Measurements from ENCODE around the gene NCKAP5. TPM values are rescaled to one million over a fixed set of nuclear protein-coding genes. Genes with fewer than 3 reads are reported as not detected.

The NCKAP5 gene
- total RNA-seq, 1 donor from 2014 or later, result 7.7 TPM

DNA sequence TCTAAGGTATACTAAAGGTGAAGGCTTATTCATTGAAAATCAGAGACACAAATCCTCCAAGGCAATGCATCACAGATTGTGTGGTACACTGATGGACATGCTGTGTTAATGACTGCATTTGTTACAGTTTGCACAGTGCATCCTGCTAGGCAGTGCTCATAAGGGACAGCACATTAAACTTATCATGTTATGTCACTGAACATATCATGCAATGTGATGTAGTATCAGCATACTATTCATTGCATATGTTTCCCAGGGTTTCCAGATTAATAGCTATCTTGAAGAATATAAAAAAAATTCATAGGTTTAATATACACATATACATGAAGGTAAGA, 225.3 kb downstream of the NCKAP5 start:
- no peak overlapping the region for H3K4me3 Mint-ChIP-seq
- DNase-seq (ENCODE audit: extremely low spot score, unreplicated experiment), result no peak
- H3K9me3 Mint-ChIP-seq, result no peaks in the 10 kb centered on the region
- H3K27ac Mint-ChIP-seq, result no peak overlapping the region
- H3K4me1 Mint-ChIP-seq (ENCODE audit: unreplicated experiment), result no peaks in the 10 kb centered on the region
- H3K36me3 Mint-ChIP-seq, result no peaks in the 10 kb centered on the region
- TF ChIP-seq, protein P1, sequence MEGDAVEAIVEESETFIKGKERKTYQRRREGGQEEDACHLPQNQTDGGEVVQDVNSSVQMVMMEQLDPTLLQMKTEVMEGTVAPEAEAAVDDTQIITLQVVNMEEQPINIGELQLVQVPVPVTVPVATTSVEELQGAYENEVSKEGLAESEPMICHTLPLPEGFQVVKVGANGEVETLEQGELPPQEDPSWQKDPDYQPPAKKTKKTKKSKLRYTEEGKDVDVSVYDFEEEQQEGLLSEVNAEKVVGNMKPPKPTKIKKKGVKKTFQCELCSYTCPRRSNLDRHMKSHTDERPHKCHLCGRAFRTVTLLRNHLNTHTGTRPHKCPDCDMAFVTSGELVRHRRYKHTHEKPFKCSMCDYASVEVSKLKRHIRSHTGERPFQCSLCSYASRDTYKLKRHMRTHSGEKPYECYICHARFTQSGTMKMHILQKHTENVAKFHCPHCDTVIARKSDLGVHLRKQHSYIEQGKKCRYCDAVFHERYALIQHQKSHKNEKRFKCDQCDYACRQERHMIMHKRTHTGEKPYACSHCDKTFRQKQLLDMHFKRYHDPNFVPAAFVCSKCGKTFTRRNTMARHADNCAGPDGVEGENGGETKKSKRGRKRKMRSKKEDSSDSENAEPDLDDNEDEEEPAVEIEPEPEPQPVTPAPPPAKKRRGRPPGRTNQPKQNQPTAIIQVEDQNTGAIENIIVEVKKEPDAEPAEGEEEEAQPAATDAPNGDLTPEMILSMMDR (conservative IDR thresholded peaks at IDR 0.05), result no peak
- H3K27me3 Mint-ChIP-seq, result no peaks in the 10 kb centered on the region

DNA sequence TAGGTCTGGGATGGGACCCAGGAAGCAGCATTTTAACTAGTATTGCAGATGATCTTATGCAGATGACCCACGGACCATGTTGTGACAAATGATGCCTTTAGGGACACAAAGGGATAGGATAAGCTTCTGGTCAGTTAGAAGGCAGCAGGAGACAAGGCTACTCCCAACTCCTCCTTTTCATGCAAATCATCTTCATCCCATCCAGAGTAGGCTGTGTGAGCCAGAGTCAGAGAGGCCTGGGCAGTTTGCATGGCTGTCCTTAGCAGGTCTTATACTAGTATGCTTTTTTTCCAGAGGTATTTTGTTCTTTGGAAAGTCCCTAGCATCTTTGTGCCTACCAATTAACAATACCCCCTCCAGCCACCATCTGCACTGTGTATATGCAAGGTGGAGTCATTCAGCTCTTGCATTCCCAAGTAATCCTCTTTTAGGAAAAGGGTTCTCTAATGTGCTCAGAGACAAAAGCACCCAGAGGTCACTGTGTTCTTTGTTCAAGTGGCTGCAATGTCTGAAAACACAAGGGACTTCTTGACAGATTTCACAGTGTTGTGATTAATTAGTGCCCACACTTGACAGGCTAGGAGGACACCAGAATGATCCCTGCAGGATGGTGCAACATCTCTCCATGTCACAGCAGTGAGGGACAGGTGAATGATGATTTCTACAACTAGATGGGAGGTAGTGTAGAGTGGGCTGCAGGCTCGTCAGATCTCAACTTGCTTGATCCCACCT, 225.8 kb downstream of the NCKAP5 start:
- H3K27me3 Mint-ChIP-seq, result no peaks in the 10 kb centered on the region
- no peaks in the 10 kb centered on the region for H3K4me1 Mint-ChIP-seq (ENCODE audit: unreplicated experiment)
- no peak overlapping the region for H3K27ac Mint-ChIP-seq
- no peak overlapping the region for H3K4me3 Mint-ChIP-seq
- no peak for DNase-seq (ENCODE audit: extremely low spot score, unreplicated experiment)
- no peaks in the 10 kb centered on the region for H3K9me3 Mint-ChIP-seq
- TF ChIP-seq, protein P1 (conservative IDR thresholded peaks at IDR 0.05), result no peak
- no peaks in the 10 kb centered on the region for H3K36me3 Mint-ChIP-seq

DNA sequence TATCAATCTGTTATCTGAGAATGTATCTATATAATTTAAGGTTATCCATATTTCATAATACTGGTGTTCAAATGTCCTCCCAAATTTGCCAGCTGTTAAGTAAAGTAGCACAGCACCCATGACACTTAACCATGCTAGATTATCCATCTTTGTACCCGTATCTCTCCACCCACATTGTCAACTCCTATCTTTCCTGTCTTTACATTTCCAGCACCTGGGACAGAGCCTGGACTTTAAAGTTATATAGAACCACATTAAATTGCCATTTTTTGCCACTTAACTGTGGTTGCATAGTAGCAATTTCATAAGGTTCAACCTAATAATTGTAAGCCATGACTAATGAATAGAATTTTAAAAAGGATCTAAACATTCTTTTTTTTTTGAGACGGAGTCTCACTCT, 226.7 kb downstream of the NCKAP5 start:
- H3K4me3 Mint-ChIP-seq, result no peak overlapping the region
- H3K27me3 Mint-ChIP-seq, result no peaks in the 10 kb centered on the region
- H3K36me3 Mint-ChIP-seq, result no peaks in the 10 kb centered on the region

DNA sequence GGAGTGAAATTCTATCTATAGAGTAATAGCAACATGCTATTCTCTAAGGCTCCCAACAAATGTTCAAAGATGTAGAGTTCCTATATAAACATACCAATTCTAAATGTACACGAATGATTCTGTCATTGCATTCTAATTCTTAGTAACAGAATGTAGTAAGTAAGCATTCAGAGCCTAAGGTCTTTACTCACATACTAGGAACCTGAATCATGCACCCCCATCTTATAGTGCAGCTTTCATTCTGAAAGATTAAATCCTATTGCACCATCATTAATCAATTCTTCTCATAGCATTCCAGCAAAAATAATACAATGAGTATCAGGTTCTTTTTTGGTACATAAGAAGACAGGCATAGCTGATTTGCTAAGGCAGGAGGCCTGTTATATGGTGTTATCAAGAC, 230.0 kb downstream of the NCKAP5 start:
- no peak overlapping the region for H3K4me3 Mint-ChIP-seq
- H3K27ac Mint-ChIP-seq, result no peak overlapping the region
- no peaks in the 10 kb centered on the region for H3K4me1 Mint-ChIP-seq (ENCODE audit: unreplicated experiment)
- H3K9me3 Mint-ChIP-seq, result no peaks in the 10 kb centered on the region
- no peaks in the 10 kb centered on the region for H3K27me3 Mint-ChIP-seq
- H3K36me3 Mint-ChIP-seq, result no peaks in the 10 kb centered on the region
- TF ChIP-seq, protein P1 (conservative IDR thresholded peaks at IDR 0.05), result no peak
- no peak for DNase-seq (ENCODE audit: extremely low spot score, unreplicated experiment)

More for the DNA sequence above, 226.7 kb downstream of the NCKAP5 start:
- TF ChIP-seq, protein P1 (conservative IDR thresholded peaks at IDR 0.05), result no peak
- Mint-ChIP-seq H3K9me3 (no peaks in the 10 kb centered on the region), H3K4me1 (ENCODE audit: unreplicated experiment) (no peaks in the 10 kb centered on the region), H3K27ac (no peak overlapping the region)
- no peak for DNase-seq (ENCODE audit: extremely low spot score, unreplicated experiment)

DNA sequence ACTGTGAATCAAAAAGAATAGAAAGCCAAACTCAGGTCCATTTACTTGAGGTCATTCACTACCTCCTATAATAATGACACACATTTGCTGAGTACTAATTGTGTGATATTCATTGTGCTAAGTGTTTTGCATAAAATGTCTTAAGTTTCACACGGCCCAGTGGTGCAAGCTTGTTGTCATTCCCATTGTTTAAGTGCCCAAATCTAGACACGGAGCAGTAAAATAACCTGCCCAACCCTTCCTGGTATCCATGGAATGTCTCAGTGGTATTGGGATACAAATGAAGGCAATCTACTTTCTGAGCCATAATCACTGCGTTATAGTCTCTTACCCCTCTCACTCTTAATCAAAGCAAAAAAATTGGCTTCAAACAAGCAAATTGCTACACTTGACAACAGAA, 233.3 kb downstream of the NCKAP5 start:
- TF ChIP-seq, protein P1 (conservative IDR thresholded peaks at IDR 0.05), result no peak
- Mint-ChIP-seq H3K4me3 (no peak overlapping the region), H3K36me3 (no peaks in the 10 kb centered on the region), H3K27me3 (no peaks in the 10 kb centered on the region), H3K9me3 (no peaks in the 10 kb centered on the region), H3K4me1 (ENCODE audit: unreplicated experiment) (peaks cover 10% of the 10 kb centered on the region), H3K27ac (no peak overlapping the region)
- DNase-seq (ENCODE audit: extremely low spot score, unreplicated experiment), result no peak
